Measurements from ENCODE around the gene ID1.
"Not testable (repeated sequence)": the region's sequence is repeated elsewhere in the genome, so short reads cannot be mapped to it uniquely, and the experiment has no call there.

The ID1 gene

GRCh38 chr20:31638317-31638716 lies 33.2 kb downstream of the ID1 start:
- no peak for DNase-seq (ENCODE audit: low spot score)

- no peak for DNase-seq (ENCODE audit: low spot score)
Measured at GRCh38 chr20:31638816-31639215, 33.7 kb downstream of the ID1 start.

DNA sequence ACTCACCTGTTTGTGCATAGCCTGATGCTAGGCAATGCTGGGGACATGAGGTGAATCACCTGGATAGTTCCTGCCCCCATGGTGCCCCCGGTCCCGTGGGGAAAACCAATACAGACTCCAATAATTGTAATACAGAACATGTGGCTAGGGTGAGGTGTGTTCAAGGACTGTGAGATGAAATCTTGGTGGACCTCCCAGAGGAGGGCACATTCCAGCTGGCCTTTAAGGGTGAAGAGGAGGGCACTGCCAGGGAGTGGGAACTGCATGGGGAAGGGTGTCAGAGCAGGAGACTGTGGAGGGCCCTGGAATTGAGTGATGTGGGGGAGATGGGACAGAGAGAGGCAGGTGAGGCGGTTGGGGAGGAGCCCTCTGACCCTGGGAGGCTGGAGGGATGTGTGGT lies 35.2 kb downstream of the ID1 start:
- no peak for DNase-seq (ENCODE audit: low spot score)

GRCh38 chr20:31641391-31641790 lies 36.3 kb downstream of the ID1 start:
- no peak for DNase-seq (ENCODE audit: low spot score)

DNA sequence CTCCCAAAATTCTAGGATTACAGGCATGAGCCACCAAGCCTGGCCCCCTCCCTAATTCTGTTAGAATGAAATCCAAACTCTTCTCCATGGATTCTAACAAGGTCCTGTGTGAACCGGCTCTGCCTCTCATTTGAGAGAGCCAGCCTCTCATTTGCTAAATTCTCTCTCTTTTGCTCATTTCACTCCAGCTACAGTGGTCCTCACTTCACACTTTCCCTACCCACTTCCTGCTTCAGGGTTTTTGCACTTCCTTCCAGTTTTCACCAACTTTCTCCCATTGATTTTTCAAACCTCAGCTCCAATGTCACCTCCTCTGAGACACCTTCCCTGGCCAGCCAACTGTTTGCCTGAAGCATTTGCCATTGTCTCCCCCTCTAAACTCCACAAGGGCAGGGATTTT lies 37.7 kb downstream of the ID1 start:
- DNase-seq (ENCODE audit: low spot score), result no peak

DNA sequence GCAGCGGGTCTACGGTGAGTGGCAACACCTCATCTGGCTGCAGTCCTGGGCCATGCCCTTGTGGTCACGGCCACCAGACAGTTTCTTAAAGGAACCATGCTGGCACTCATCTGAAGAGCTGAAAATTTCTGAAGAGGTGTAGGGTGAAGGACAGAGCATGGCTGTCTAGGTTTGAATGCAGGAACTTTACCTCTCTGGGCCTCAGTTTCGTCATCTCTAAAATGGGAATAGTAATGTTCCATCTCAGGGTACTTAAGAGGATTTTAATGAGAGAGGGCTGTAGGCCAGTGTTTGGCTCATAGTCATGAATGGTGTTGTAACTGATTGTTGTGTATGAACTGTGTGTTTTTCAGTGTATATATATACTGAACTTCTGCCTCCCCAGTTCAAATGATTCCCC lies 38.4 kb downstream of the ID1 start:
- no peak for DNase-seq (ENCODE audit: low spot score)

DNA sequence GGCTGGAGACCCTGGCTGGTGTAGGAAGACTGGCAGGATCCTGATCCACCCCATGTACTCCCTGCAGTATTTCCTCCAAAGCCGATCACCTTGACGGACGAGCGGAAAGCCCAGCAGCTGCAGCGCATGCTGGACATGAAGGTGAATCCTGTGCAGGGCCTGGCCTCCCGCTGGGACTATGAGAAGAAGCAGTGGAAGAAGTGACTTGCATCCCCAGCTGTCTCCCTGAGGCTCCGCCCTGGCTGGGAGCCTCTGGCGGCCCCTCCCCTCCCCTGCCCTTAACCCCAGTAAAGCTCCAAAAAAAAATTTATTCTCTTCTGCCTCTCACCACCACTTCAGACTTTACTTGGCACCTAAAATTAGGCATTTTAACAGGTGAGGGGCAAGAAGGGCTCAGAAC lies 39.6 kb downstream of the ID1 start:
- DNase-seq (ENCODE audit: low spot score), result no peak

GRCh38 chr20:31648104-31648503 lies 43.0 kb downstream of the ID1 start:
- DNase-seq (ENCODE audit: low spot score), result not testable (repeated sequence)

GRCh38 chr20:31652917-31653396 lies 47.9 kb downstream of the ID1 start:
- no peak for DNase-seq (ENCODE audit: low spot score)

GRCh38 chr20:31653561-31653960 lies 48.5 kb downstream of the ID1 start:
- no peak for DNase-seq (ENCODE audit: low spot score)

GRCh38 chr20:31654534-31654933 lies 49.4 kb downstream of the ID1 start:
- DNase-seq (ENCODE audit: low spot score), result no peak
